DND-41 (cell line): ENCODE results near the gene HAUS8.

Experiments used
- ATAC-seq: fragments of 200-7000 bp; cut with Tn5 transposase; 3 replicates; pipeline ENCODE4 v1.9.1; 2021; ENCODE audit warnings: low read depth; ENCODE audit not compliant: insufficient read depth
- DNase-seq: peaks from one replicate; pipeline ENCODE4 v3.0.0-alpha.2; 2020
- H2AFZ ChIP-seq: 2 replicates; pipeline ENCODE4 v1.6.0; 2012; ENCODE audit warnings: low read depth, low read length
- H3K27ac ChIP-seq: 2 replicates; pipeline ENCODE4 v1.5.1; 2012; ENCODE audit warnings: low read length, inconsistent platforms
- H3K27me3 ChIP-seq: fragments of 200-600 bp; sonication (generic); 2 replicates; pipeline ENCODE4 v1.6.0; 2012; ENCODE audit warnings: low read length, mild to moderate bottlenecking, inconsistent platforms; ENCODE audit not compliant: insufficient read depth, poor library complexity
- H3K36me3 ChIP-seq: 2 replicates; pipeline ENCODE4 v1.5.1; 2012; ENCODE audit warnings: low read length, inconsistent platforms; ENCODE audit not compliant: insufficient read depth
- H3K4me1 ChIP-seq: 2 replicates; pipeline ENCODE4 v1.5.1; 2012; ENCODE audit warnings: mild to moderate bottlenecking, low read length; ENCODE audit not compliant: insufficient read depth
- H3K4me2 ChIP-seq: 2 replicates; pipeline ENCODE4 v1.6.0; 2012; ENCODE audit warnings: mild to moderate bottlenecking, moderate library complexity, low read length, inconsistent platforms; ENCODE audit not compliant: insufficient read depth
- H3K4me3 ChIP-seq, 2 experiments: fragments of 200-600 bp in 1 of 2; shearing (Covaris generic) in 1 of 2; 2 replicates each; pipeline ENCODE4 v1.5.1; 2012 to 2016; ENCODE audit warnings: inconsistent platforms in 2 of 2, low read length in 2 of 2, mild to moderate bottlenecking in 2 of 2, low read depth in 1 of 2, moderate library complexity in 1 of 2
- H3K79me2 ChIP-seq: 2 replicates; pipeline ENCODE4 v1.6.0; 2012; ENCODE audit warnings: low read length, inconsistent platforms; ENCODE audit not compliant: insufficient read depth
- H3K9ac ChIP-seq: 2 replicates; pipeline ENCODE4 v1.6.0; 2012; ENCODE audit warnings: low read depth, mild to moderate bottlenecking, inconsistent platforms, low read length, moderate library complexity
- H3K9me3 ChIP-seq: 2 replicates; pipeline ENCODE4 v1.5.1; 2012; ENCODE audit warnings: low read length, moderate library complexity, mild to moderate bottlenecking, inconsistent platforms; ENCODE audit not compliant: insufficient read depth, severe bottlenecking
- H4K20me1 ChIP-seq: 2 replicates; pipeline ENCODE4 v1.6.0; 2012; ENCODE audit warnings: low read length; ENCODE audit not compliant: insufficient read depth
- EZH2 ChIP-seq: IDR thresholded peaks from 3 replicates; pipeline ENCODE4 v1.6.1; 2012; ENCODE audit warnings: borderline replicate concordance, low read depth, mild to moderate bottlenecking, moderate library complexity, low read length, inconsistent platforms; ENCODE audit not compliant: severe bottlenecking
- TF ChIP-seq, protein P1 (sequence below): IDR thresholded peaks from 2 replicates; pipeline ENCODE4 v1.5.1; 2012; ENCODE audit warnings: borderline replicate concordance, low read length, moderate library complexity, mild to moderate bottlenecking; ENCODE audit not compliant: poor library complexity, severe bottlenecking; ENCODE audit errors: extremely low read depth

Gene HAUS8

DNA sequence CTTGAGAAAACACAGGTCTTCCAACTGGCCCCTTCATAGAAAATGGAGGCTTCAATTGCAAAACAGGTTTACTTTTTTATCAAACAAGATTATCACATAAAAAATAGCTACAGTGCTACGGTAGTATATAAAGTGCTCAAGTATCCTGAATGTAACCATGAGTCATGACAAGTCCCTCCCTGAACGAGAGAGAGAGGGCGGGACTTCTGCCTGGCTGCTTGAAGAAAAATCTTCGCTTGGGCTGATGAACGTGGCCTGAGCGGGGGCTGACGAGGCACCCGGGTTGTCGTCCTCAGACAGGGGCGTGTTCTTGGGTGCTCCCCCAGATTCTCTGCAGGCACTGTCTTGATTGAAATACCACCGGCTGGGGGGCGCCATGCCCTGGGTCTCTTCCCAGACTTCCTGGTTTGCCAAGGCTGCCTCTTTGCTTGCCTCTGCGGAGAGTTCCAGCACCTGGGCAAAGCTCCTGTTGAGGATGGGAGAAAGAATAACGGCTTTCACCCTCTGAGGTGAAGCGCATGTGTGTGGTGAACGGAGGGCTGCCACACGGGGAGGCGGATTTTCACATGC, 25.5 kb downstream of the HAUS8 start:
- H3K27me3 ChIP-seq, result no peaks in the 10 kb centered on the region
- H3K9me3 ChIP-seq, result no peaks in the 10 kb centered on the region
- H2AFZ ChIP-seq, result no peak overlapping the region
- no peak for TF ChIP-seq EZH2
- TF ChIP-seq, protein P1, sequence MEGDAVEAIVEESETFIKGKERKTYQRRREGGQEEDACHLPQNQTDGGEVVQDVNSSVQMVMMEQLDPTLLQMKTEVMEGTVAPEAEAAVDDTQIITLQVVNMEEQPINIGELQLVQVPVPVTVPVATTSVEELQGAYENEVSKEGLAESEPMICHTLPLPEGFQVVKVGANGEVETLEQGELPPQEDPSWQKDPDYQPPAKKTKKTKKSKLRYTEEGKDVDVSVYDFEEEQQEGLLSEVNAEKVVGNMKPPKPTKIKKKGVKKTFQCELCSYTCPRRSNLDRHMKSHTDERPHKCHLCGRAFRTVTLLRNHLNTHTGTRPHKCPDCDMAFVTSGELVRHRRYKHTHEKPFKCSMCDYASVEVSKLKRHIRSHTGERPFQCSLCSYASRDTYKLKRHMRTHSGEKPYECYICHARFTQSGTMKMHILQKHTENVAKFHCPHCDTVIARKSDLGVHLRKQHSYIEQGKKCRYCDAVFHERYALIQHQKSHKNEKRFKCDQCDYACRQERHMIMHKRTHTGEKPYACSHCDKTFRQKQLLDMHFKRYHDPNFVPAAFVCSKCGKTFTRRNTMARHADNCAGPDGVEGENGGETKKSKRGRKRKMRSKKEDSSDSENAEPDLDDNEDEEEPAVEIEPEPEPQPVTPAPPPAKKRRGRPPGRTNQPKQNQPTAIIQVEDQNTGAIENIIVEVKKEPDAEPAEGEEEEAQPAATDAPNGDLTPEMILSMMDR, result no peak
- peaks cover 4% of the 10 kb centered on the region; the same call in 1 of the 2 replicates for H4K20me1 ChIP-seq
- H3K36me3 ChIP-seq, result peaks cover 68% of the 10 kb centered on the region
- H3K27ac ChIP-seq, result no peak overlapping the region
- H3K9ac ChIP-seq, result no peak overlapping the region
- DNase-seq, result no peak
- no peak overlapping the region for H3K4me2 ChIP-seq
- H3K79me2 ChIP-seq, result no peaks in the 10 kb centered on the region
- H3K4me3 ChIP-seq, result no peak overlapping the region
- no peak for ATAC-seq
- no peaks in the 10 kb centered on the region for H3K4me1 ChIP-seq

DNA sequence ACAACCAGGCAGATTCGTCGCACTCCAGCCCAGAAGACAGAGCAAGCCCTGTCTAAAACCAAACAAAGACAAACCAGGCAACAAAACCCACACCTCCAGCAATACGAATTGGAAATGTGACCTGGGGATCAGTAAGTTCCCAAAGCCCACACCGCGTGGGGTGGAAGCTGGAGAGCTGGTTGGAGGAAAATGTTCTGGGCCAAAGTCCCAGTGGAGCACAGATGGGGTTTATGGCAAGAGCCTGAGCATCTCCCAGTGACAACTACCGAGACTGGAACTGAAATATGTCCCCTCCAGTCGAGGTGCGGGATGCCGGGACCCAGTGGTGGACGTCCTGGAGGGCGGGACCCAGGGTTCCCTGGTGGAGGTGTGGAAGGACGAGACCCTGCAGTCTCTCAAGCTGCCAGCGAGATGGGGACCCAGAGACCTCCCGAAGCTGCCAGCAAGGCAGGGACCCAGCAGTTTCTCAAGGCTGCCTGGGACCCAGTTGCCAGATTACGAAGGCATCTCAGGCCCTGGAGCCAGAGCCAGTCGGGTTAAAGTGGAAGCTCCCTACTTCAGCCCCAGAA, 26.3 kb downstream of the HAUS8 start:
- H4K20me1 ChIP-seq, result peaks cover 4% of the 10 kb centered on the region; the same call in 1 of the 2 replicates
- no peaks in the 10 kb centered on the region for H3K4me1 ChIP-seq
- no peak overlapping the region for H3K27ac ChIP-seq
- no peak for TF ChIP-seq EZH2
- TF ChIP-seq, protein P1, result no peak
- no peaks in the 10 kb centered on the region for H3K9me3 ChIP-seq
- ATAC-seq (no peak), DNase-seq (no peak)
- no peak overlapping the region for H3K4me2 ChIP-seq
- no peak overlapping the region for H3K4me3 ChIP-seq
- no peak overlapping the region for H3K9ac ChIP-seq
- H3K27me3 ChIP-seq, result no peaks in the 10 kb centered on the region
- H2AFZ ChIP-seq, result no peak overlapping the region
- H3K79me2 ChIP-seq, result no peaks in the 10 kb centered on the region
- peaks cover 59% of the 10 kb centered on the region for H3K36me3 ChIP-seq

DNA sequence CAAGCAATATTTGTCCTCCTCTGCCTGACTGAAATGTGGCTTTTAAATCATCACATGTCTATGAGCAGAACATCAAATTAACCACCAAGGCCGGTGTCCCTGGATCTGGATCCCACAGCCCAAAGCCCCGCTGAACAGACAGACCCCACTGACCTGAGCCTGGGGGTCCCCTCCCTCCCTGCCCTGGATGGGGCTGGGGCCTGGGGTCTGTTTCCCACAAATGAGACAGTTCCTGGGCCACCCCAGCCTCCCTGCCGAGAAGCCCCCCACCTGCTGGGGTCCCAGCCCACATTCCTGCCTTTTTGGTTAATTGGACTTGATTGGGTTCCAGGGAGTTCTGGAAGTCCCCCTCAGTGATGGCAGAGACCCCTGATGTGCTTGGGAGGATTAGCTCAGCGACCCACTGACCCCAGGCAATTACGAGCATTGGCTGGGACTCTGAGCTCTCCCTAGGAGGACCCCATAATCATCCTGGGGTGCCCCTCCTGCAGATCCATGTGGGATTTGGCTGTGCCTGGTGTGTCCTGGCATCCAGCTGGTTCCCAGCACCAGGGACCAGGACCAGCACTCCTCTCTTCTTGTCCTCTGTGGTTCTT, 29.2 kb downstream of the HAUS8 start:
- Histone ChIP-seq H3K79me2 (no peaks in the 10 kb centered on the region), H3K4me3 (no peak overlapping the region), H3K27ac (no peak overlapping the region), H3K4me1 (no peaks in the 10 kb centered on the region), H4K20me1 (no peaks in the 10 kb centered on the region), H3K9me3 (no peaks in the 10 kb centered on the region), H2AFZ (no peak overlapping the region), H3K4me2 (no peak overlapping the region), H3K9ac (no peak overlapping the region), H3K27me3 (no peaks in the 10 kb centered on the region), H3K36me3 (peaks cover 31% of the 10 kb centered on the region)
- no peak for DNase-seq
- TF ChIP-seq, protein P1, result no peak
- TF ChIP-seq EZH2, result no peak
- no peak for ATAC-seq
